GM15510 (cell line): ENCODE data around the gene FBN1.

ENCODE experiments used
- POLR2A ChIP-seq: IDR thresholded peaks from 3 replicates; pipeline ENCODE4 v1.6.1; 2011; ENCODE audit warnings: borderline replicate concordance; ENCODE audit not compliant: insufficient read length; ENCODE audit errors: extremely low read depth

Gene FBN1

GRCh38 chr15:48402427-48403177, 242.9 kb downstream of the FBN1 start:
- no peak for TF ChIP-seq POLR2A

- TF ChIP-seq POLR2A, result no peak
These were observed 245.4 kb downstream of the FBN1 start for GRCh38 chr15:48400086-48400485.

GRCh38 chr15:48397841-48398240, 247.7 kb downstream of the FBN1 start:
- TF ChIP-seq POLR2A, result no peak

GRCh38 chr15:48396020-48396419, 249.5 kb downstream of the FBN1 start:
- TF ChIP-seq POLR2A, result no peak

- no peak for TF ChIP-seq POLR2A
These were observed 249.9 kb downstream of the FBN1 start for GRCh38 chr15:48395521-48396011.

GRCh38 chr15:48394970-48395369, 250.5 kb downstream of the FBN1 start:
- no peak for TF ChIP-seq POLR2A

GRCh38 chr15:48393645-48394506, 251.6 kb downstream of the FBN1 start:
- TF ChIP-seq POLR2A, result no peak

GRCh38 chr15:48392356-48392755, 253.2 kb downstream of the FBN1 start:
- TF ChIP-seq POLR2A, result no peak

GRCh38 chr15:48391950-48392349, 253.6 kb downstream of the FBN1 start:
- no peak for TF ChIP-seq POLR2A

- no peak for TF ChIP-seq POLR2A
These were observed 255.8 kb downstream of the FBN1 start for GRCh38 chr15:48389691-48390143.

- no peak for TF ChIP-seq POLR2A
These were observed 256.6 kb downstream of the FBN1 start for GRCh38 chr15:48388910-48389309.

GRCh38 chr15:48388016-48388851, 257.3 kb downstream of the FBN1 start:
- no peak for TF ChIP-seq POLR2A

- no peak for TF ChIP-seq POLR2A
These were observed 260.3 kb downstream of the FBN1 start for GRCh38 chr15:48385031-48385830.

- no peak for TF ChIP-seq POLR2A
These were observed 260.9 kb downstream of the FBN1 start for GRCh38 chr15:48384616-48385015.

- no peak for TF ChIP-seq POLR2A
These were observed 262.5 kb downstream of the FBN1 start for GRCh38 chr15:48383031-48383430.

- TF ChIP-seq POLR2A, result no peak
These were observed 263.6 kb downstream of the FBN1 start for GRCh38 chr15:48381861-48382260.
